GM19395 (cell line): Measurements from ENCODE around the gene TMEM115.
"Not testable (repeated sequence)": the region's sequence is repeated elsewhere in the genome, so short reads cannot be mapped to it uniquely, and the experiment has no call there.

Experiments
- ATAC-seq: cut with Tn5 transposase; IDR thresholded peaks from one replicate; pipeline ENCODE4 v1.9.1; 2021; ENCODE audit warnings: mild to moderate bottlenecking, moderate library complexity; ENCODE audit not compliant: unreplicated experiment

Gene TMEM115

DNA sequence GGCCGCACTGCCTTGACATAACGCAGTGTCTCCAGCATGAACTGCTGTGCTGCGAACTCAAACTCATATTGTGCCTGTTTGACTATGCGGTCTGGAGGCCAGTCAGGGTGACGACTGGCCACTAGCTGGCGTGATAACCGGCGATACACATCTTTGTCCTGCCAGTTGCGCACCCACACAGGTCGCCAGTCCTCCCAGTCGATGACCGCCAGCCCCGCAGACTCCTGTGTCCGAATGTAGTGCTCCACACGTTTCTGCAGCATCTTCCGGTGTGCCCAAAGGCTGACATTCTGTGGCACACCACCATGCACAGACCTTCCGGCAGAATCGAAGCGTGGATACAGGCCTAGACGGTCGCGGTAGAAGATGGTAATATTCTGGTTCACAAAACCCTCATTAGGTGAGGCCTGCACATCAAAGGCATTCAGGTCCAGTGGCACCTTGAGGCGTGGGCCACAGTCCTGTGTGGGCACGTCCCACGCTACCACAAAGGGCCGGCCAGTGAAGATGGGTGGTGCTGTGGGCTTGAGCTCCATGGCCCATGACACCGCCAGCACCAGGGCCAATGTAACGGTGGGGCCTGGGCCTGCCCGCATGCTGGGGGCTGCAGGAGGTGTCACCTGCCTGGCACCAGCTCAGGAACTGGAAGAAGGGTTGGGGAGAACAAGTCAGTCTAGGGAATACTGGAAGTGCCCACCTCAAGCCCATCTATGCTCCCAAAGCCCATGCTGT lies 39.3 kb downstream of the TMEM115 start:
- ATAC-seq: no peak

DNA sequence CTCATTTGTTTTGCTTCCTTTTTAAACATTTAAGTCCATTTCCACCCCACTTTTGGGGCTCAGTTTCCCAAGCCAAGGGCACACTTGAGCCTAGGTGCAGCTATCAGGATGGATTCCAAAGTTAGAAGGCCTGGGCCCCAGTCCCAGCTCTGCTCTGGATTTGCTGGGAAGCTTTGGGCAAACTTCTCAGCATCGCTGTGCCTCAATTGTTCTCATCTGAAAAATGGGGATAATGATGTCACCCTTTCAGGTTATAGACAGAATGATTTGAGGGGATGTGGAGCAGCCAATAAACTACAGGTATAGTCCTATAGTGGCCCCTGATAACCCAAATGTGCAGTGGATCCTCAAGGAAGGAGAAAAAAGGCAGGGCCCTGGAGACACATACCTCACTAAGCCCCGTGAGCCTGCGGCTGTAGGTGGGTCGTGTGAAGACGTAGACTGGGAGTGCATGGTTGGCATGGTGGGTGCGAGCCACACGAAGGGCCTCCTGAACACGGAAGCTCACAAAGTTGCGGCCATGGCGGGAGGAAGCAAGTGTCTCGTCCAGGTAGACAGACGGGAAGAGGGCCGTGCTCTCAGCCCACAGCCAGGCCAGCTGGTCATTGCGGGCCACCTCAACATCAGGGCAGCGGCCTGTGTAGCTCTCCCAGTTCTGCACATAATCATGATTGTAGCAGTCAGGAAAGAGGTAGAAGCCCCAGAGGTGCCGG lies 40.0 kb downstream of the TMEM115 start:
- no peak for ATAC-seq

GRCh38 chr3:50318615-50319014 lies 40.7 kb downstream of the TMEM115 start:
- no peak for ATAC-seq

GRCh38 chr3:50318163-50318562 lies 41.2 kb downstream of the TMEM115 start:
- no peak for ATAC-seq

GRCh38 chr3:50317300-50317699 lies 42.0 kb downstream of the TMEM115 start:
- ATAC-seq: no peak

DNA sequence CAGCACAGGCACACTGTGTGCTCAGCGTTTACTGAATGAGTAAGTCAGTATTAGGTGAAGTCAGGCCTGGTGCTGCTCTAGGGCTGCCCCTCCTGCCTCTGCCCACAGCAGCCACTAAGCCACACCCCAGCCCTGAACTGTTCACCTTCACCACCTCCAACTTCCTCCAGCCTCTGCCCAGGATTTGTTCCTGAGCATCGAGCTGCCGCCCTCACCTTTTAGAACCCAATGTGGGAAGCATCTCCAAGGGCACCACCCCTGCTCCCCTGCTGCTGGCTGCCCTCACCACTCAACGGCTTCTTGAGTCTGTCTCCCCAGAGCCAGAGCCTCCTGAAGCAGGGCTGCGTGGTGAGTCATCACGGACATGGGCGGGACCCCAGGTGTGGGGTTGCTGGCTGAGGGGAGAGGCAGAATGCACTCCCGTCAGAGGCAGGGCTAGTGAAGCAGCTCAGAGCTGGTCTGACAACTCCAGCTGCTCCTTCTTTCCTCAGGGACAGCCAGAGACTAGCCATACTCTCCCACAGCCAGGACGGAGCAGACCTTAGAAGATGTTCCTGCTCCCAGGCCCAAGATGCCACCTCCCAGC lies 42.6 kb downstream of the TMEM115 start:
- ATAC-seq: no peak

DNA sequence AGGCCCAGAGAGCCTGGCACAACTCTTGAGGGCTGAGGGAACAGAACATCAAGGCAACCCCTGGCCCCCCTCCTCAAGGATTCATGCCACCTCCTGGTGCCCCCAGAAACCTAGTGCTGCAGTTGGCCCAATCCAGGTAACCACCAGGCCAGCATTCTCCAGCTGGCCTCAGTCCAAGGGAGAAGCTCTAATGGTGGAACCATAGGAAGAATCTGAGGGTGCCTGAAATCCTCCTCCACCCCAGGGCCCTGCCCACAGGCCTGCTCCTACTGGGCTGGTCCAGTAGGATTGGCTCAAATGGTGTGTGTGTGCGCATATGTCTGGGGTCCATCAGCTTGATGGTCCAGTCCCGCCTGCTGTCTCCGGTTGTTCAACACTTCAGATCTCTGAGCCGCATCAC lies 44.5 kb downstream of the TMEM115 start:
- ATAC-seq: no peak

DNA sequence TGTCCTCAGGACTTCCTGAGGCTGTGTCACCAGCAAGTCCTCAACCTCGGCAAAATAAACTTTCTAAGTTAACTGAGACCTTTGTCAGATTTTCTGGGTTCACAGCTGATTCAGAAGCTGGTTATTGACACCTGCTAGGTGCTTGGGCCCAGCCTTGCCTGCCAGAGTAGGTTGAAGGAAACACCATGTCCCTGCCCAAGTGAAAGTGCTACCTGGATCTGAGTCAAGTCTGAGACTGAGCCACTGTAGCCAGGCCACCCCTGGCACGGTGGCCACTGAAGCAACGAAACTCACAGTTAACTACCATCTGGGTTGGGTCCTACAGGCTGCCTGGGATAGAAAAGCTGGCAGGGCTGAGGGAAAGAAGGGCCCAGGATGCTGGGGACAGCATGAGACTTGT lies 45.0 kb downstream of the TMEM115 start:
- no peak for ATAC-seq

GRCh38 chr3:50312041-50312440 lies 47.3 kb downstream of the TMEM115 start:
- not testable (repeated sequence) for ATAC-seq
